ENCODE data around the gene PRRT1B.

PRRT1B gene

DNA sequence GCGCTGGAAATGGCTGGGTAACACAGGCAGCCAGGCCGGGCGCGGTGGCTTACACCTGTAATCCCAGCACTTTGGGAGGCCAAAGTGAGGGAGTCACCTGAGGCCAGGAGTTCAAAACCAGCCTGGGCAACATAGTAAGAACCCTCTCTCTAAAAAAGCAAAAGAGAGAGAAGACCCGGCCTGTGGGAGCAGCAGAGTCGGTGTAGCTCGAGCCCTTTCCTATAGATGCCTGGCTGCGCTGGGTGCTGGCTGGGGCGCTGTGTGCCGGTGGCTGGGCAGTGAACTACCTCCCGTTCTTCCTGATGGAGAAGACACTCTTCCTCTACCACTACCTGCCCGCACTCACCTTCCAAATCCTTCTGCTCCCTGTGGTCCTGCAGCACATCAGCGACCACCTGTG is 23.5 kb upstream of the PRRT1B start:
- no peak for TF ChIP-seq EZH2phosphoT487 (IDR thresholded peaks at IDR 0.05; ENCODE audit: borderline replicate concordance)
- no peak for TF ChIP-seq CTCF (conservative IDR thresholded peaks at IDR 0.05; ENCODE audit: low read length)
- H3K9ac ChIP-seq (ENCODE audit: low read depth, low read length, poor library complexity, severe bottlenecking) = no peak overlapping the region

DNA sequence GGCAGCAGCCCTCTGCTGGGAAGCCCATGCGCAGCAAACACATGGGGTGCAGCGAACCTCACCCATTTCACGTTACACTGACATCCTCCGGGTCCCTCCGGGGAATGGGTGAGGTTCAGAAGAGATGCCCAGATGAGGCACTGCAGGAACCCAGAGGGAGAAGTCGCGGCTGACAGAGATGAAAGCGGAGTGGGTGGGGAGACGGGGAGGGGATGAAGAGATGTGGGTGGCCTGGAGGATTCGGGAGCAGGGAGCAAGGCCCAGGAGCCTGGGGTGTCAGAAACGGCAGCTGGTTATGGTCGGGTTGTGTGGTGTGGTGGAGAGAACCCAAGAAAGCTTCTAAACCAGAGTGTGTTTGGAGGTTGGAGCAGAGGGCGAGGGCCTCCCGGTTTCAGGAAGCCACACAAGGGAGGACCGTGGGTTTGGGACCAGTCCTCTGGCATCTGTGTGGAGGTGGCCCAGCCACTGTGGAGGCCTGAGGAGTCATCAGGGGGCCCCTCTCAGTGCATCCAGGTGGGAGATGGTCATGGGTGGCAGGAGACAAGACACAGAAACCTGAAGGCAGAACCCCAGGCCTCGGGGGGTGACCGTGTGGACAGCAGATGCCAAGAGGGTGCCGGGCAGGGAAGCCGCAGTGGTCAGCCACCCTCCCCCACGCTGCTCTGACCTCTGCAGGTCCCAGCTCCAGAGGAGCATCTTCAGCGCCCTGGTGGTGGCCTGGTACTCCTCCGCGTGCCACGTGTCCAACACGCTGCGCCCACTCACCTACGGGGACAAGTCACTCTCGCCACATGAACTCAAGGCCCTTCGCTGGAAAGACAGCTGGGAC is 22.9 kb upstream of the PRRT1B start:
- Histone ChIP-seq H3F3A (ENCODE audit: low read depth) (no peaks in the 10 kb centered on the region), H3K4me2 (ENCODE audit: low read depth, low read length, poor library complexity, severe bottlenecking) (no peak overlapping the region), H4K20me1 (ENCODE audit: insufficient read depth, low read length, poor library complexity, severe bottlenecking) (no peaks in the 10 kb centered on the region), H3K9me2 (replicated peaks; ENCODE audit: low read depth, low read length) (no peaks in the 10 kb centered on the region), H2AFZ (ENCODE audit: low read length) (no peak overlapping the region), H3K4me1 (ENCODE audit: insufficient read depth, low read length, poor library complexity, severe bottlenecking) (no peaks in the 10 kb centered on the region), H3K9me3 (ENCODE audit: insufficient read depth, low read depth, low read length) (no peaks in the 10 kb centered on the region), H3K79me2 (ENCODE audit: insufficient read depth, low read length) (no peaks in the 10 kb centered on the region), H3K9ac (ENCODE audit: low read depth, low read length, poor library complexity, severe bottlenecking) (no peak overlapping the region), H3K4me3 (ENCODE audit: low read length, poor library complexity, severe bottlenecking) (no peak overlapping the region), H3K36me3 (ENCODE audit: insufficient read depth, low read length) (peaks cover 59% of the 10 kb centered on the region; the same call in 1 of the 2 replicates), H3K27me3 (ENCODE audit: insufficient read depth, low read length, poor library complexity, severe bottlenecking) (no peaks in the 10 kb centered on the region)
- TF ChIP-seq EZH2phosphoT487 (IDR thresholded peaks at IDR 0.05; ENCODE audit: borderline replicate concordance) (no peak), CTCF (conservative IDR thresholded peaks at IDR 0.05; ENCODE audit: low read length) (no peak)

More for the DNA sequence above, 23.5 kb upstream of the PRRT1B start:
- no peak overlapping the region for H3K4me2 ChIP-seq (ENCODE audit: low read depth, low read length, poor library complexity, severe bottlenecking)
- H3K36me3 ChIP-seq (ENCODE audit: insufficient read depth, low read length) = peaks cover 59% of the 10 kb centered on the region; the same call in 1 of the 2 replicates
- H3F3A ChIP-seq (ENCODE audit: low read depth) = no peaks in the 10 kb centered on the region
- H3K9me2 ChIP-seq (replicated peaks; ENCODE audit: low read depth, low read length) = no peaks in the 10 kb centered on the region
- H3K9me3 ChIP-seq (ENCODE audit: insufficient read depth, low read depth, low read length) = no peaks in the 10 kb centered on the region
- H3K4me3 ChIP-seq (ENCODE audit: low read length, poor library complexity, severe bottlenecking) = no peak overlapping the region
- H3K27me3 ChIP-seq (ENCODE audit: insufficient read depth, low read length, poor library complexity, severe bottlenecking) = no peaks in the 10 kb centered on the region
- no peak overlapping the region for H2AFZ ChIP-seq (ENCODE audit: low read length)
- no peaks in the 10 kb centered on the region for H4K20me1 ChIP-seq (ENCODE audit: insufficient read depth, low read length, poor library complexity, severe bottlenecking)
- no peaks in the 10 kb centered on the region for H3K79me2 ChIP-seq (ENCODE audit: insufficient read depth, low read length)
- no peaks in the 10 kb centered on the region for H3K4me1 ChIP-seq (ENCODE audit: insufficient read depth, low read length, poor library complexity, severe bottlenecking)

DNA sequence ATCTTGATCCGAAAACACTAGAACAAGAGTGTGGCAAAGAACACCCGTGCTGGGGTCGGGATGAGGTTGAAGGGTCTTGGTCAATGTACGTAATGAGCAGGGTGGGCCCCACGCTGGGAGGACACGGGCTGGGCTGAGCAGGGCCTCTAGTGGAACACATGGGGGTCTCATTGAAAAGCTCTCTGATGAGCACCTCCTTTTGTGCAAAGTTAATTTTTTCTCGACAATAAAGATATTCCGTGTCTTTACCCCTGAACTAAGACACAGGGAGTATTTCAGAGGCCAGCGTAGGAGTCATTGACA is 22.3 kb upstream of the PRRT1B start:
- H3K36me3 ChIP-seq (ENCODE audit: insufficient read depth, low read length) = peaks cover 58% of the 10 kb centered on the region; the same call in 1 of the 2 replicates
- no peaks in the 10 kb centered on the region for H3K9me2 ChIP-seq (replicated peaks; ENCODE audit: low read depth, low read length)
- H3K4me1 ChIP-seq (ENCODE audit: insufficient read depth, low read length, poor library complexity, severe bottlenecking) = no peaks in the 10 kb centered on the region
- H4K20me1 ChIP-seq (ENCODE audit: insufficient read depth, low read length, poor library complexity, severe bottlenecking) = no peaks in the 10 kb centered on the region
- no peak overlapping the region for H3K4me2 ChIP-seq (ENCODE audit: low read depth, low read length, poor library complexity, severe bottlenecking)
- no peaks in the 10 kb centered on the region for H3K9me3 ChIP-seq (ENCODE audit: insufficient read depth, low read depth, low read length)
- no peak overlapping the region for H3K9ac ChIP-seq (ENCODE audit: low read depth, low read length, poor library complexity, severe bottlenecking)
- H3K4me3 ChIP-seq (ENCODE audit: low read length, poor library complexity, severe bottlenecking) = no peak overlapping the region
- no peaks in the 10 kb centered on the region for H3K27me3 ChIP-seq (ENCODE audit: insufficient read depth, low read length, poor library complexity, severe bottlenecking)
- H3F3A ChIP-seq (ENCODE audit: low read depth) = no peaks in the 10 kb centered on the region
- TF ChIP-seq CTCF (conservative IDR thresholded peaks at IDR 0.05; ENCODE audit: low read length) (no peak), EZH2phosphoT487 (IDR thresholded peaks at IDR 0.05; ENCODE audit: borderline replicate concordance) (no peak)
- H2AFZ ChIP-seq (ENCODE audit: low read length) = no peak overlapping the region
- no peaks in the 10 kb centered on the region for H3K79me2 ChIP-seq (ENCODE audit: insufficient read depth, low read length)

All from Loucy (cell line).